Measurements from ENCODE around the gene ZC3H18.

Gene ZC3H18

DNA sequence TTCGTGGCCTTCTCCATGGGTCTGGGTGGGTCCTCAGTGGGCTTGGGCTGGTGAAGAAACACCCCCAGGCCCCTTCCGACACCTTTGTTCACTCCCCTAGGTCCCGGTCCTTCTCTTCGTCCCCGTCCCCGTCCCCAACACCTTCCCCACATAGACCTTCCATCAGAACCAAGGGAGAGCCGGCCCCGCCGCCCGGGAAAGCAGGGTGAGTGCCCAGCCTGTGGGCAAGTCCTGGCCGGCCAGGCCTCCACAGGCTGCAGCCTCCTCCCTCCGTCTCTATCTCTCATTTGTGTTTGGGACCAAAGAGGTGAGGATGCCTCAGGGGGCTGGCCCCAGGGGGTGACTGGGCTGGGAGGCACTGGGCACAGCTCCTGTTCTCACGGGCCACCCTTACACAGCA, 53.7 kb downstream of the ZC3H18 start:
- DNase-seq (ENCODE audit: low spot score), result no peak

DNA sequence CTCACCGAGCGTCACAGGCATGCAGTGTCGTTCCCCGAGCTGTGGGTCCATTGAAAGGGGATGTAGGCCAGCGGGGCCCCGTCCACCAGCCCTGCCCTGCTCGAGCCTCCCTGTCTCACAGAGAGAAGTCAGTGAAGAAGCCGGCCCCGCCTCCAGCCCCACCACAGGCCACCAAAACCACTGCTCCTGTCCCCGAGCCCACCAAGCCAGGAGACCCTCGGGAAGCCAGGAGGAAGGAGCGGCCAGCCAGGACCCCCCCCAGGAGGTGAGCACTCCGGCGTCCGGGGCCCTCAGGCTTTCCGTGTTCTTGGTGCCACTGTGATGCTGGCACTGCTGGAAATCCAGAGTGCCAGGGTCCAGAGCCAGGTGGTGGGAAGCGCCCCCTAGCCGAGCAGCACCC, 54.3 kb downstream of the ZC3H18 start:
- no peak for DNase-seq (ENCODE audit: low spot score)

DNA sequence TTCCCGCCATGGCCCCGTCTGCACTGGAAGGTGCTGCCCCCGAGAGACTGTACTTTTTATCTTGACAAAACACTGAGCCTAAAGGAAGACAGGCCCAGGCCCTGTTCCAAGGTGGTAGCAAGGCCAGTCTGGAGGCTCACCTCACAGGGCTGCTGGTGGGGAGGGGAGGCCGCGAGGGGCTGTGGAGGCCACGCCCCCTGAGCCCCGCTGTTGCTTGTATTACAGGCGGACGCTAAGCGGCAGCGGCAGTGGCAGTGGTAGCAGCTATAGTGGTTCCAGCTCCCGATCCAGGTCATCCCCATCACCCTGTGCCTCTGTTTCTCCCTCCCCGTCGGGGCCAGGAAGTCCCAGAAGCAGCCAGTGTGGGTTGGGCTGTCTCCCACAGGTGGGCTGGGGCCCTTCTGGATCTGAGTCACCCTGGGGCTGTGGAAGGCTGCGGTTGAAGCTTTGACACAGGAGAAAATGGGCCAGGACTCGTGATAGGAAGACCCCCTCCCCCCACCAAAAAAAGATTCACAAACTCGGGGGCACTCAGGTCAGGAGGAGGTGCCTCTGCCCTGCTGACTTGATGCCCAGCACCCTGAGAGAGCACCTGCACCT, 54.9 kb downstream of the ZC3H18 start:
- no peak for DNase-seq (ENCODE audit: low spot score)

DNA sequence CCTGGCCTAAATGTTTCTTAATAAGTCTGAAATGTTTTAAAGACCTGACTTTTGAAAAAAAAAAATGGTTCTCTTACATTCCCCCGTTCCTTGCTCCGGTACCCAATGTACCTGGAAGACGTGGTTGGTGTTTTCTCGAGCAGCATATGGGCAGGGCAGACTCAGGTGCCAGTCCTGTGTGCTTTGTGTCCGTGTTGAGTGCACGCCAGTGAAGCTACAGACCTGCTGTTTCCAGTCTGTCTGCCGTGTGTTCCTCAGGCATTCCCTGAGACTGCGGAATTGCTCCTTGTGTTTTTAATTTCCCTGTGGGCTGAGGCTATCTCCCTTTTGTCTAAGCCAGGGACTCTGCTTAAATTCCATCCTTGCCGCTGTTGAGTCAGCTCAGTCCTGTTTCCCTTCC, 56.4 kb downstream of the ZC3H18 start:
- no peak for DNase-seq (ENCODE audit: low spot score)

DNA sequence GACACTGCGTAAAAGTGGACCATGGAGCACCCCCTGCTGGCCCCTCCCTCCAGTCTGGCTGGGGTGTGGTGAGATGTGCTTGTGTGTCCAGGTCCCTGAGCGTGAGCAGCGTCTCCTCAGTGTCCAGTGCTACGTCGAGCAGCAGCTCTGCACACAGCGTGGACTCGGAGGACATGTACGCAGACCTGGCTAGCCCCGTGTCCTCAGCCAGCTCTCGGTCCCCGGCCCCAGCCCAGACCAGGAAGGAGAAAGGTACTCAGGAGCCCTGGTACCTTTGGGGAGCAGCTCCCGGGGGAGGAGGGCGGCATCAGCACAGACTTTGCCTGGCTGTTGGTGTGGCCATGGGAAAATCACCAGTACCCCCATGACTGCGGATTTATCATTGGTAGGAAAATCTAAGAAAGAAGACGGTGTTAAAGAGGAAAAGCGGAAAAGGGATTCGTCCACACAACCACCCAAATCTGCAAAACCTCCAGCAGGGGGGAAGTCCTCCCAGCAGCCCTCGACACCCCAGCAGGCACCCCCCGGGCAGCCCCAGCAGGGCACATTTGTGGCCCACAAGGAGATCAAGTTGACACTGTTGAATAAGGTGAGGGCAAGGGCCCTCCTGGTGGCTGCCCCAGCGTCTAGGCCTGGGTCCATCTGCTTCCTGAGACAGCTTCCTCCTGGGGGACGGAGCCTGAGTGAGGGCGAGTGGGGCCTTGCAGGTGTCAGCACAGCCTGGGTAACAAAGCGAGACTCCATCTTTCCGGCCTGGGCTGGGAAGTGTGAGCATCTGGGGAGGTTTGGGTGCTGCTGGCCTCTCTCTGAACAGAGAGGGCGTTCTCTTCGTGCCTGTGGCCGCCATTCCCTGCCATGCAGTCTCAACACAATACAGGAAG, 57.6 kb downstream of the ZC3H18 start:
- no peak for DNase-seq (ENCODE audit: low spot score)

DNA sequence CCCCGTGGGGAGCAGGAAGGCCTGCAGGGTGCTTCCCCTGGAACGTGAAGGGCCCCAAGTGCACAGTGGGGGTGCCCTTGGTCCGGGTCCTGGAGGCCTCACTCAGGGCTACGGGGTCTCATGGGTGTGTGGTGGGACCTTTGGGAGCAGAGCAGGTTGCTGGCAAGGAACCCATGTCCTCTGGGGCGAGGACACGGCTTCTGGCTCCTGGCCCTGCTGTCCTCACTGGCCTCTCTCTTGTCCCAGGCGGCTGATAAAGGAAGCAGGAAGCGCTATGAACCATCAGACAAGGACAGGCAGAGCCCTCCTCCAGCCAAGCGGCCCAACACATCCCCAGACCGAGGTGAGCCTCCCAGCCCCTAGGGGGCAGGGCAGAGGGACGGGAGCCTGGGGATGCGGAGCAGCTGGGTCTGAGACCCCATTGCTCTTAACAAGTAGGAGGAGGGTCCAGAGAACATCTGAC, 58.3 kb downstream of the ZC3H18 start:
- no peak for DNase-seq (ENCODE audit: low spot score)

DNA sequence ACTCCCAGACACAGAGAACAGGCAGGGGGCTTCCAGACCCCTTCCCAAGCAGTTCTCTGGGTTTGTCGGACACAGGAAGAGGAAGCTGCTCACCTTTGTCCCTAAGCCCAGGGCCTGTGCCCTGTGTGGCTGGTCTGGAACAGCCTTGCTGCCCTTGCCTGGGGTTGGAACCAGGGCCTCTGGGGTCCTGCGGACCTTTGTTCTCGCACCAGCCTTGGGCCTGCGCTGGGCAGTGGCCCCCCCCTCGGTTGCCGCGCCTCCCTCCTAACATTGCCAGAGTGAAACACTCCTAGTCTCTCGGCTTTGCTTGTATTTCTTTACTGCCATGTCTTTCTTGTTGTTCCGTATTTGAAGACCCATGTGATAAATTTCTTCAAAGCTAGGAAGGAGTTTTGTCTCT, 59.6 kb downstream of the ZC3H18 start:
- DNase-seq (ENCODE audit: low spot score), result no peak

DNA sequence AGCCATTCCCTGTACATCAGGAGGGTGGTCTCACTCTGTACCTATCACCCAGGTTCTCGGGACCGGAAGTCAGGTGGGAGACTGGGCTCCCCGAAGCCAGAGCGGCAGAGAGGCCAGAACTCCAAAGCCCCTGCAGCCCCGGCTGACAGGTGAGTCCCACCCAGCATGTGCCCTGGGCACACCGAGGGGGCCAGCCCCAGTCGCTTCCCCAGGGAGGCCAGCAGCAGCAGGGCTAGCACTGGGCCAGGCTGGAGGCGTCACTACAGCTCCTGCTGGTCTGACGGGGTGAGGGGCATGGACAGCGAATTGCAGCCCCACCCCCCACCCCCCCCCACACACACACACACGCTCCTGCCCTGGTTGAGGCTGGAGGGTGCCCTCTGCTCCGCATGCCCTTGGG, 60.2 kb downstream of the ZC3H18 start:
- no peak for DNase-seq (ENCODE audit: low spot score)

DNA sequence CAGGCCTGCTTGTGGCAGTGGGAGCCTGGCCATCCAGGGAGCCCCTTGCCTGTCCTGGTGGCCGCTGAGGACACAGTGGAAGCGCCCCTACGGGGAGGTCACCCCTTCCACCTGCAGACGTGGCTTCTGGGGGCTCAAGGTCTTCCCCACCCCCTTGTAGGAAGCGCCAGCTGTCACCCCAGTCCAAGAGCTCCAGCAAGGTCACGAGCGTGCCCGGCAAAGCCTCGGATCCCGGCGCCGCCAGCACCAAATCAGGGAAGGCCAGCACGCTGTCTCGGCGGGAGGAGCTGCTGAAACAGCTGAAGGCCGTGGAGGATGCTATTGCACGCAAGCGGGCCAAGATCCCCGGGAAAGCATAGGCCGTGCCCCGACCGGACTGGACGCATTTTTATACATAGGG, 60.7 kb downstream of the ZC3H18 start:
- no peak for DNase-seq (ENCODE audit: low spot score)

DNA sequence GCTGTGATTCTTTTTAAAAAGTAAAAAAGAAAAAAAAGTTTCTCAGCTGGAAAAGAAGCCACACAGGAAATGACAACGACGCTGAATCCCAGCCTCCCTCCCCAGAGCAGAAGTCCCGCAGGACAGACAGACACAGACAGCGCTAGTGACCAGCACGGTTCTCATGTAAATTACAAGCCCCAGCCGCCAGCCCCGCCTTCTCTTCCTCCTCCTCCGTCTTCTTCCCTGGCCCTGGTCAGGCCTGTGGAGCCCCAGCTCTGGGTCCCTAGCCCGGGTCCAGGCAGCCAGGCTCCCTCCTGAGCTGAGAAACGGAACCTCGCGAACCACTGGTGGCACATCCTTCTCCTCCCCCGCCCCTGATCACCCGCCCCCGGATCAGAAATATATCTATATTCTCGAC, 61.2 kb downstream of the ZC3H18 start:
- no peak for DNase-seq (ENCODE audit: low spot score)

DNA sequence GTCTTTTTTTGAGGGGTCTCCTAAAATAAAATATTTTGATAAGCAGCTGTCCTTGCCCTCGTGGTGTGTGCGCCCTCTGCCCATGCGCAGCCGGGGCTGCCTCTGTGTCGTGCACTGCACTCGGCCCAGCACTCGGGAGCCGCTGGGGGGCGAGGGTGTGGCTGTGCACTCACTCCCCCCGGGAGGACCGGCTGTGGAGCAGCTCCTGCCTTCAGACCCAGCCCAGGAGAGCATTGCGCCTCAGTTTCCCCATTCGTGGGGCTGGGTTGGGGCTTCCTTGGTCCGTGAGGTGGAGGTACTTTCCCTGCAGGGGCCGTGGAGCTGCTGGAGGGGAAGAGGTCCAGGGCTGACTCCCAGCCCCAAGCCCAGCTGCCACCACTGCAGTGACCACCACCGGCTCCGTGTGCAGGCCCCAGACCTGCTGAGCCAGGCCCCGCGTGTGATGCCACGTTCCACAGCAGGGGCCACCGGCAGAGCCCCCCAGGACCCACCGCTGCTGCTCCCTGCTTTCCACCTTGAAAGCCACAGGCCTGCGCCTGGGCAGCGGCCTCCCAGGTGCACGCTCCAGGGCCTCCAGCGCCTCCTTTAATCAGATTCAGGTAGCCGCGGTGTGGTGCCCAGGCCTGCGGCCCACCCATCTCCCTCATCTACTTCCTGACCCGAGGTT, 61.9 kb downstream of the ZC3H18 start:
- DNase-seq (ENCODE audit: low spot score), result no peak

DNA sequence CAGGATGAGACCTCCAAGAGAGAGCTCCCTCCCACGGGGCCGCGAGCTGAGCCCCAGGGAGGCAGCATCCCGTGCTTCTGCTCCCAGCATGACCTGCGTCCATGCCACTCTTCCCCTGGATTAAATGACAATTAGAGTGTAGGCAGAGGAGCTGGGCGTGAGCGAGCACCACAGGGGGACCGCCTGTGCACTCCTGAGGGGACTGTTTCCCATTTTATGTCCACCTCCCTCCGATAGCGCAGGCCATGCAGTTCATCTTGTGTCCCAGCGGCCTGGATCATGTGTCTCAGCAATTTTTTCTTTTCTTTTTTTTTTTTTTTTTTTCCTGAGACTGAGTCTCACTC, 62.4 kb downstream of the ZC3H18 start:
- DNase-seq (ENCODE audit: low spot score), result no peak

DNA sequence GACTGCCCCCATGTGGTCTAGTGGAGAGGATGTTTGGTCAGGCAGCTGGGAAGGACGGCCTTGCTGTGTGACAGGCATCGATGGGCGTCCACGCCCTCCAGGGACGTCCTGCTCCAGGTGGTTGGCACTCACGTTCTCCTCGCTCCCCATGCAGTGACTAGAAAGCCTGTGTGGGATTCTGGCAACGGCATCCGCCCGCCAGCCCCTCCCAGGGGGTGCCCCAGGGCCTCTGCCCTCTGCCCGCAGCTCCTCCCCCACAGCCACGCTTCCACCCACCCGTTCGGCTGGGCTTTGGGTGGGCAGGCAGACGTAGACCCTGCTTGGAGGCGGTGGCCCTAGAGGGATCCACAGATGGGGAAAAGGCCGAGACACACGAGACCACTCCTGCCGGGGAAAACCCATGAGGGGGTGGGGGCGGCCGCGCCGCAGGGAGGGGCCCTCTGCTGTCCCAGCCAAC, 63.5 kb downstream of the ZC3H18 start:
- no peak for DNase-seq (ENCODE audit: low spot score)

DNA sequence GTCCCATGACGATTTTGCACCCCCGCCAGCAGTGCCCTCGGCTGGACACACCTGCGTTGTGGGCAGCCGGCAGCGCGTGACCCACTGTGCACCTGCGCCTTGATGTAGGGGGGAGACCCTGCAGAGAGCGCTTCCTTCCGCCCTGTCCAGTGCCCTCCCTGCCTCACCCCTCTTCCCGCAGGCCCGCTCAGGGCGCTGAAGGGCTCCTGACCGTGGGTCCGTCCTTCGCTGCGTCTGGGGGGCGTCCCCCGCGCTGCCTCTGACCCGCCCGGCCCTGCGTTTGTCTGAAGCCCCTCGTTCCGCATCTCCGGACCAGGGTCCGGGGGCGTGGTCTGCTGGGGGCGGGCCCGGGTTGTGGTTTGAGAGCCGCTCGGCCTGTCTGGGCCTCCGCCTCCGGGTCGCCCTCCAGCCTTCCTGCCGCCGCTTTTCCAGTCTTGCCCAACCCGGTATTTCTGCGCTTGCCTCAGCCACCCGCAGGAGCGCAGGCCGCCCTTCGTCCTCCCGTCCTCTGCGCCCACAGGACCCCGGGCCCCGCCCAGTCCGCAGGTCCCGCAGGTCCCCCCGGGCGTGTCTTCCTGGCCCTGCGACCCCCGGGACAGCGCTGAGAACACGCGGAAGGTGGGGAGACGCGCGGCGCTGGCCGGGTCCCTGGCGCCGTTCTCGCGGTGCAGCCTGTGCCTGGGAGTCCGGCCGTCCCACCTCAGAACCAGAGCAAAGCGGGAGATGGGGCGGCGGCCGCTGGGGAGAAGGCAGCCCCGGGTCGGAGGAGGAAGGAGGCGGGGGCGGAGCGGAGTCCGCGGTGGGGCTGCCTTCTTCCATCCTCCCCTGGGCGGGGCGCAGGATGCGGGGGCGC, 64.2 kb downstream of the ZC3H18 start:
- DNase-seq (ENCODE audit: low spot score), result no peak

DNA sequence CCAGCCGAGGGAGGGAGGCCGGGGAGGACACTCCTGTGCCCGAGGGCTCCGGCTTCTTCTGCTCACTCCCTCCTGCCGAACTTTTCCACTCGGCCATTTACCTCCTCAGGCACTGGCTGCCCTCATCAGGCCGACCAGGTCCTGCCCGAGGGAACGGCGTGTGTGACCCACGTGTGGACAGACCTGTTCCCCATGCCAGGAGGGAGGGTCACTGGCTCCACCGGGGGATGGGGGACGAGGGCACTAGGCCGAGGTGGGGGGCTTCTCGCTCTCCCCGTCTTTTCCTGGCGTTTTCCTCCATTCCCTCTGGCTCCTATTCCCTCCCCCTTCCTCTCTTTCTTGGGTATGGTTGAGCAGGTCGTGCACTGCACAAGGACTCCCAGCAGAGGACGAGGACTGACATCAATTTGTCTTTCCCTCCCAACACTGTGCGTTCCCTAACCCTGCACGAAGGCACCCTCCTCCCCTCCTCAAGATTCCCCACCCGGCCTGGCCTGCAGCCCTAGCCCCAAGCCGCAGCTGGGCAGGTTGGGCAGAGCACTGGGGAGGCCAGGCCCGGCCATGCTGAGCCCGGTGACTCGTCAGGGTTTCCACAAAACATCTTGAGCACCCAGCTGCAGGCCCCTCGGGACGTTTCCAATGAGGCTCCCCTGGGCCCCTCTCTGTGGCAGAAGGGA, 64.9 kb downstream of the ZC3H18 start:
- DNase-seq (ENCODE audit: low spot score), result no peak

DNA sequence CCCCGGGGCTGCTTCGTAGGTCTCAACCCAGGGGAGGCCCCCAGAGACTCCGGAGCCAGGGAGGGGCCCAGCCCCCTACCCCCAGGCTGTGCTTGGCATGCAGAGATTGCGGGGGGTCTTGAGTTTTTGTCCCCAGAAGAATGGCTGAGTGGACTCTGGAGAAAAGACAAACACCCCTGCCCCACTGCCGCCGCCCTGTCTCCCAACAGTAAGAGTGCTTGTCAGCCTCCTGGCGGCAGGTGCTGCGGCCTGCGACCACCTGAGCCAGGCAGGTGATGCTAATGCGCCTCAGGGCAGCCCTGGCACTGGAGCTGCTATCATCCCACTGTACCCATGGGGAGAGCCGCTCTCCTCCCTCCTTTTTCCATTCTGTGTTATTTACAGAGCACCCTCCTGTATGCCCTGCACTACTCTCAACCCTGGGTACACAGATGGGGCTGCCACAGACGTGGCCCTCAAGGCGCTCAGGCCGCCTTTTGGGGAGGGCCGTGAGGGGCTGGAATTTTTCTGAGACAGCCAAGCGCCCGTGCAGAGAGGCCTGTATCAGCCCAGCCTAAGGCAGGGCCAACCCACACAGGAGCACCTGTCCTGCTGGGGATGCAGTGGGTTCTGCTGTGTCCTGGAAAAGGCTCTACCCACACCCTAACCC, 65.6 kb downstream of the ZC3H18 start:
- no peak for DNase-seq (ENCODE audit: low spot score)

DNA sequence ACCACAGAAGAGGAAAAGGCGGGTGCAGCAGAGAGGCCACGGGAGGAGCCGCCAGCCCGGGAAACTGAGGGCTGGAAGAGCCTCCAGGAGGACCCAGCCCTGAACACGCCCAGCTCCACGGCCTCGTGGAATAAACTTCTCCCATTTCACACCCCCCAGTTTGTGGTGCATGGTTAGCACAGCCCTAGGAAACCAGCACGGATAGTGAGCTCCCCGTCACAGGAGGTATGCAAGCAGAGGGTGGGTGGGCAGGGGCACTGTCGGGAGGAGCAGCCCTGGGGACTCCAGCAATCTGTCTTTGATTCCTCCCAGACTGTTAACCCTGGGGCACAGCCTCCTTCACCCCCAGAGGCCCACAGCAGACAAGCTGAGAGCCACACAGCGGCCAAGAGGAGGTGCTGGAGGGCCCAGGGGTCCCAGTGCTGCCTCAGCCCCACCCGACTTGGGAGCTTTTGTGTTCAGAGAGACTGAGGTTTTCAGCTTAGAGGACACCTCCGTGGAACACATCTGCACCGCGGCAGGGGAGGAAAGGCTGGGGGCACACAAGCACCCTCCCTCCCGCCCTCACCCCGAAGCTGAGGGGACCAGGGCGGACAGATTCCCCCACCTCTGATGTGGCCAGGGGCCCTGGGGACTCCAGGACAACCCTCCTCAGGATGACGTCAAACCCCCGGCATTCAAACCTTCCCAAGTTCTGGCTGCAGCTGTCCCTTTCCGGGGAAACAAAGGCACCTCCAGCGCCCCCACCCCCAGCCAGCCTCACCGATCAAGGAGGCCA, 66.5 kb downstream of the ZC3H18 start:
- DNase-seq (ENCODE audit: low spot score), result no peak

DNA sequence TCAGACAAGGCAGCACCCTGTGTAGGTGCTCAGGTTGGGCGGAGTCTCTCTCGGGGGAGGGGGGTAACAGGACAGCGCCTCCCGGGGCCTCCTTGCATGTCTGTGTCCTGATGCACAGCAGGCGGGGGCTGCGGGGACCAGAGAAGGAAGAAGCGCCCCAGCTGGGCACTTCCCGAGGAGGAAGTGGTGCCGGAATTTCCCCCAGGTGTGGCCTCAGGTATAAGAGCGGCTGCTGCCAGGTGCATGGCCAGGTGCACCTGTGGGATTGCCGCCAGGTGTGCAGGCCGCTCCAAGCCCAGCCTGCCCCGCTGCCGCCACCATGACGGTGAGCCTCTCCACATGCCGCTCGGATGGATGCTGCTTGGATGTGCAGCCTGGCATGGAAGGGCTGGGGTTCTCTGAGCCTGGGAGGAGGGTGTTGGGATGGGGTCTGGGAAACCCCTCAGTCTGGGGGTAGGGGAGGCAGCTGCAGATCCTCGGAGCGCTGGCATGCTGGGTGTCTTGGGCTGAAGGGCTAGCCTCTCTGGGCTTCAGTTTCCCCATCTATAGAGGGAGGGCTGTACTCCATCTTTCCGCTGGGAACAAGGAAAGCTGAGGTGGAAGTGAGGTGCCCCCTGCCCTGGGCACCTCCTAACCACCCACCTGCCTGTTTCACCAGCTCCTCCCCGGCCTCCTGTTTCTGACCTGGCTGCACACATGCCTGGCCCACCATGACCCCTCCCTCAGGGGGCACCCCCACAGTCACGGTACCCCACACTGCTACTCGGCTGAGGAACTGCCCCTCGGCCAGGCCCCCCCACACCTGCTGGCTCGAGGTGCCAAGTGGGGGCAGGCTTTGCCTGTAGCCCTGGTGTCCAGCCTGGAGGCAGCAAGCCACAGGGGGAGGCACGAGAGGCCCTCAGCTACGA, 68.4 kb downstream of the ZC3H18 start, which contains the start of gene IL17C:
TSS of gene IL17C (plus strand) at position 250 of the 908 bp plus-strand sequence. CDS start at position 320, 70 bp downstream.
- DNase-seq (ENCODE audit: low spot score), result no peak

Measured in hematopoietic multipotent progenitor cell treated with erythropoietin and hydrocortisone succinate and interleukin-3 and kit ligand, for 17 days (in vitro differentiated cells).